ENCODE measurements around the gene GET4. TPM values are rescaled to one million over a fixed set of nuclear protein-coding genes. Genes with fewer than 3 reads are reported as not detected.

The GET4 gene
- total and polyA plus RNA-seq, 2 of the 13 experiments (the other 11 are each of a cell fraction or from before 2014, with no cell fraction given), result 28.2 to 35.2 TPM

- no peak overlapping the region for H3K27ac ChIP-seq (ENCODE audit: extremely low read length, insufficient read depth, low read length)
- intact Hi-C loops (cut with micrococcal nuclease; ENCODE audit: unreplicated experiment), result no loop called here
- H3K79me2 ChIP-seq (ENCODE audit: insufficient read depth, low read length), result peaks cover 3% of the 10 kb centered on the region
- no peaks in the 10 kb centered on the region for H3K4me1 ChIP-seq (ENCODE audit: insufficient read depth, low read length)
- ATAC-seq (no peak), DNase-seq (ENCODE audit: low spot score) (no peak), FAIRE-seq (no peak)
- H3K9me3 ChIP-seq (ENCODE audit: low read length), result no peaks in the 10 kb centered on the region
- H2AFZ ChIP-seq (ENCODE audit: low read length), result no peak overlapping the region
- no peaks in the 10 kb centered on the region for H4K20me1 ChIP-seq (ENCODE audit: insufficient read depth, low read length)
- H3K36me3 ChIP-seq (replicated peaks in 1 of 2; ENCODE audit: control insufficient read depth in 1 of 2, insufficient read depth in 2 of 2, low read length in 2 of 2), result peaks cover 22 to 50% of the 10 kb centered on the region in 2 experiments; a peak in 4 of 5 replicates
- TF ChIP-seq ZNF746 (CRISPR knock-in tag; IDR thresholded peaks at IDR 0.05) (no peak), DNMT3B (CRISPR knock-in tag; conservative IDR thresholded peaks at IDR 0.05) (no peak), RNF219 (CRISPR knock-in tag; IDR thresholded peaks at IDR 0.05) (no peak), ZNF772 (CRISPR knock-in tag; IDR thresholded peaks at IDR 0.05) (no peak), ZMYM4 (CRISPR knock-in tag; IDR thresholded peaks at IDR 0.05) (no peak), ZNF788 (CRISPR knock-in tag; IDR thresholded peaks at IDR 0.05; ENCODE audit: borderline replicate concordance) (no peak), E2F2 (CRISPR knock-in tag; IDR thresholded peaks at IDR 0.05; ENCODE audit: borderline replicate concordance) (no peak), ZBTB7A (CRISPR knock-in tag; IDR thresholded peaks at IDR 0.05) (no peak)
- TF ChIP-seq, protein P1, sequence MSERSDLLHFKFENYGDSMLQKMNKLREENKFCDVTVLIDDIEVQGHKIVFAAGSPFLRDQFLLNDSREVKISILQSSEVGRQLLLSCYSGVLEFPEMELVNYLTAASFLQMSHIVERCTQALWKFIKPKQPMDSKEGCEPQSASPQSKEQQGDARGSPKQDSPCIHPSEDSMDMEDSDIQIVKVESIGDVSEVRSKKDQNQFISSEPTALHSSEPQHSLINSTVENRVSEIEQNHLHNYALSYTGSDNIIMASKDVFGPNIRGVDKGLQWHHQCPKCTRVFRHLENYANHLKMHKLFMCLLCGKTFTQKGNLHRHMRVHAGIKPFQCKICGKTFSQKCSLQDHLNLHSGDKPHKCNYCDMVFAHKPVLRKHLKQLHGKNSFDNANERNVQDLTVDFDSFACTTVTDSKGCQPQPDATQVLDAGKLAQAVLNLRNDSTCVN (CRISPR knock-in tag; IDR thresholded peaks at IDR 0.05; ENCODE audit: borderline replicate concordance), result no peak
- TF ChIP-seq, protein P2, sequence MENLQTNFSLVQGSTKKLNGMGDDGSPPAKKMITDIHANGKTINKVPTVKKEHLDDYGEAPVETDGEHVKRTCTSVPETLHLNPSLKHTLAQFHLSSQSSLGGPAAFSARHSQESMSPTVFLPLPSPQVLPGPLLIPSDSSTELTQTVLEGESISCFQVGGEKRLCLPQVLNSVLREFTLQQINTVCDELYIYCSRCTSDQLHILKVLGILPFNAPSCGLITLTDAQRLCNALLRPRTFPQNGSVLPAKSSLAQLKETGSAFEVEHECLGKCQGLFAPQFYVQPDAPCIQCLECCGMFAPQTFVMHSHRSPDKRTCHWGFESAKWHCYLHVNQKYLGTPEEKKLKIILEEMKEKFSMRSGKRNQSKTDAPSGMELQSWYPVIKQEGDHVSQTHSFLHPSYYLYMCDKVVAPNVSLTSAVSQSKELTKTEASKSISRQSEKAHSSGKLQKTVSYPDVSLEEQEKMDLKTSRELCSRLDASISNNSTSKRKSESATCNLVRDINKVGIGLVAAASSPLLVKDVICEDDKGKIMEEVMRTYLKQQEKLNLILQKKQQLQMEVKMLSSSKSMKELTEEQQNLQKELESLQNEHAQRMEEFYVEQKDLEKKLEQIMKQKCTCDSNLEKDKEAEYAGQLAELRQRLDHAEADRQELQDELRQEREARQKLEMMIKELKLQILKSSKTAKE (CRISPR knock-in tag; IDR thresholded peaks at IDR 0.05; ENCODE audit: borderline replicate concordance), result no peak
- no peak overlapping the region for H3K9ac ChIP-seq (ENCODE audit: insufficient read depth, low read depth, low read length)
- 98% methylated on average over 17 of the region's 17 CpGs for WGBS (ENCODE audit: low lambda C conversion rate)
- ChIA-PET POLR2A (no interaction called here), CTCF (ENCODE audit: low intra/inter-chr PET ratio, low total read pairs) (no interaction called here)
- TSS peak; percentile 25 for BruUV-seq (replicated peaks)
- no peaks in the 10 kb centered on the region for H3K27me3 ChIP-seq (ENCODE audit: control insufficient read depth in 1 of 2, insufficient read depth in 2 of 2, low read length in 2 of 2)
- no peak overlapping the region for H3K4me3 ChIP-seq (replicated peaks in 1 of 3; ENCODE audit: insufficient read depth in 1 of 3, low read depth in 2 of 3, low read length in 3 of 3)
- in situ Hi-C loops (cut with HindIII; ENCODE audit: extremely low pct_ligation_motif_present, low pct_unique_long_range_greater_than_20kb), result no loop called here
- no peak overlapping the region for H3K4me2 ChIP-seq (ENCODE audit: low read depth, low read length)
These were observed 33.1 kb upstream of the GET4 start for GRCh38 chr7:843230-843629.

Data from HepG2 (cell line).